ENCODE data around the gene SMURF1. TPM values are rescaled to one million over a fixed set of nuclear protein-coding genes. Genes with fewer than 3 reads are reported as not detected.

SMURF1 gene
- polyA plus RNA-seq, 1 donor from 2014 or later = 22.9 TPM

DNA sequence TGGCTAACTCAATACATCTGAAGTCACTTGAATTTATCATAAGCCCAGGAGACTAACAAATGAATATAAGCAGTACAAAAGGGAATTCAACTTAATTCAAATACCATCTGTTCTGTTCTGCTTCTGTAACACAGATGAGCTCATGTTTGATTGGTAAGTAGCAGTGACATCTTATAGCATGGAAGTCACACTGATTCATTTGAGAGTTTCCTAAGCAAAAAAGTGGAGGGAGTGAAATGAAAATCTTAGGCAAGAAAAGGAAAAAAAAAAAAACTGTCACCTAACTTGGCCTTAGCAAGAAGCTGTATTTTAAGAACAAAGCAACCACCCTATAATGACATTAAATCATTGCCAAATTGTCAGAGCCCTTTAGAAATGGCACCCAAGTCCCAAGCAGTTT is 49.5 kb downstream of the SMURF1 start:
- Histone ChIP-seq H3K36me3 (ENCODE audit: insufficient read depth, low read length) (no peaks in the 10 kb centered on the region), H3K27ac (ENCODE audit: low read length) (no peak overlapping the region), H4K20me1 (ENCODE audit: insufficient read depth) (no peaks in the 10 kb centered on the region), H2AFZ (ENCODE audit: low read depth, low read length) (no peak overlapping the region), H3K79me2 (replicated peaks; ENCODE audit: insufficient read depth, low read length) (peaks cover 36% of the 10 kb centered on the region), H3K9me3 (ENCODE audit: low read length) (no peaks in the 10 kb centered on the region), H3K9ac (ENCODE audit: low read length) (no peak overlapping the region), H3K27me3 (ENCODE audit: insufficient read depth, low read depth, low read length) (no peaks in the 10 kb centered on the region), H3K9me2 (ENCODE audit: insufficient read depth, low read length) (no peaks in the 10 kb centered on the region), H3K4me3 (ENCODE audit: low read length) (no peak overlapping the region), H3F3A (ENCODE audit: insufficient read depth, low read length, poor library complexity, severe bottlenecking) (no peaks in the 10 kb centered on the region), H3K4me2 (ENCODE audit: low read length) (no peak overlapping the region)
- TF ChIP-seq EZH2 (IDR thresholded peaks at IDR 0.05; ENCODE audit: borderline replicate concordance, insufficient read depth, low read length, poor library complexity, severe bottlenecking) = no peak
- TF ChIP-seq, protein P1, sequence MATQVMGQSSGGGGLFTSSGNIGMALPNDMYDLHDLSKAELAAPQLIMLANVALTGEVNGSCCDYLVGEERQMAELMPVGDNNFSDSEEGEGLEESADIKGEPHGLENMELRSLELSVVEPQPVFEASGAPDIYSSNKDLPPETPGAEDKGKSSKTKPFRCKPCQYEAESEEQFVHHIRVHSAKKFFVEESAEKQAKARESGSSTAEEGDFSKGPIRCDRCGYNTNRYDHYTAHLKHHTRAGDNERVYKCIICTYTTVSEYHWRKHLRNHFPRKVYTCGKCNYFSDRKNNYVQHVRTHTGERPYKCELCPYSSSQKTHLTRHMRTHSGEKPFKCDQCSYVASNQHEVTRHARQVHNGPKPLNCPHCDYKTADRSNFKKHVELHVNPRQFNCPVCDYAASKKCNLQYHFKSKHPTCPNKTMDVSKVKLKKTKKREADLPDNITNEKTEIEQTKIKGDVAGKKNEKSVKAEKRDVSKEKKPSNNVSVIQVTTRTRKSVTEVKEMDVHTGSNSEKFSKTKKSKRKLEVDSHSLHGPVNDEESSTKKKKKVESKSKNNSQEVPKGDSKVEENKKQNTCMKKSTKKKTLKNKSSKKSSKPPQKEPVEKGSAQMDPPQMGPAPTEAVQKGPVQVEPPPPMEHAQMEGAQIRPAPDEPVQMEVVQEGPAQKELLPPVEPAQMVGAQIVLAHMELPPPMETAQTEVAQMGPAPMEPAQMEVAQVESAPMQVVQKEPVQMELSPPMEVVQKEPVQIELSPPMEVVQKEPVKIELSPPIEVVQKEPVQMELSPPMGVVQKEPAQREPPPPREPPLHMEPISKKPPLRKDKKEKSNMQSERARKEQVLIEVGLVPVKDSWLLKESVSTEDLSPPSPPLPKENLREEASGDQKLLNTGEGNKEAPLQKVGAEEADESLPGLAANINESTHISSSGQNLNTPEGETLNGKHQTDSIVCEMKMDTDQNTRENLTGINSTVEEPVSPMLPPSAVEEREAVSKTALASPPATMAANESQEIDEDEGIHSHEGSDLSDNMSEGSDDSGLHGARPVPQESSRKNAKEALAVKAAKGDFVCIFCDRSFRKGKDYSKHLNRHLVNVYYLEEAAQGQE (IDR thresholded peaks at IDR 0.05; ENCODE audit: borderline replicate concordance) = no peak
- TF ChIP-seq POLR2AphosphoS5 (IDR thresholded peaks at IDR 0.05) = no peak
- TF ChIP-seq, protein P2, sequence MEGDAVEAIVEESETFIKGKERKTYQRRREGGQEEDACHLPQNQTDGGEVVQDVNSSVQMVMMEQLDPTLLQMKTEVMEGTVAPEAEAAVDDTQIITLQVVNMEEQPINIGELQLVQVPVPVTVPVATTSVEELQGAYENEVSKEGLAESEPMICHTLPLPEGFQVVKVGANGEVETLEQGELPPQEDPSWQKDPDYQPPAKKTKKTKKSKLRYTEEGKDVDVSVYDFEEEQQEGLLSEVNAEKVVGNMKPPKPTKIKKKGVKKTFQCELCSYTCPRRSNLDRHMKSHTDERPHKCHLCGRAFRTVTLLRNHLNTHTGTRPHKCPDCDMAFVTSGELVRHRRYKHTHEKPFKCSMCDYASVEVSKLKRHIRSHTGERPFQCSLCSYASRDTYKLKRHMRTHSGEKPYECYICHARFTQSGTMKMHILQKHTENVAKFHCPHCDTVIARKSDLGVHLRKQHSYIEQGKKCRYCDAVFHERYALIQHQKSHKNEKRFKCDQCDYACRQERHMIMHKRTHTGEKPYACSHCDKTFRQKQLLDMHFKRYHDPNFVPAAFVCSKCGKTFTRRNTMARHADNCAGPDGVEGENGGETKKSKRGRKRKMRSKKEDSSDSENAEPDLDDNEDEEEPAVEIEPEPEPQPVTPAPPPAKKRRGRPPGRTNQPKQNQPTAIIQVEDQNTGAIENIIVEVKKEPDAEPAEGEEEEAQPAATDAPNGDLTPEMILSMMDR (IDR thresholded peaks at IDR 0.05; ENCODE audit: poor library complexity, severe bottlenecking) = no peak
- no peak for TF ChIP-seq TAF1 (IDR thresholded peaks at IDR 0.05; ENCODE audit: low read depth)
- no peak for TF ChIP-seq RAD21 (conservative IDR thresholded peaks at IDR 0.05)
- TF ChIP-seq SMC3 (conservative IDR thresholded peaks at IDR 0.05; ENCODE audit: poor library complexity) = no peak
- no peak for TF ChIP-seq EP300 (conservative IDR thresholded peaks at IDR 0.05; ENCODE audit: poor library complexity, severe bottlenecking)
- TF ChIP-seq MXI1 (conservative IDR thresholded peaks at IDR 0.05; ENCODE audit: poor library complexity, severe bottlenecking) = no peak

DNA sequence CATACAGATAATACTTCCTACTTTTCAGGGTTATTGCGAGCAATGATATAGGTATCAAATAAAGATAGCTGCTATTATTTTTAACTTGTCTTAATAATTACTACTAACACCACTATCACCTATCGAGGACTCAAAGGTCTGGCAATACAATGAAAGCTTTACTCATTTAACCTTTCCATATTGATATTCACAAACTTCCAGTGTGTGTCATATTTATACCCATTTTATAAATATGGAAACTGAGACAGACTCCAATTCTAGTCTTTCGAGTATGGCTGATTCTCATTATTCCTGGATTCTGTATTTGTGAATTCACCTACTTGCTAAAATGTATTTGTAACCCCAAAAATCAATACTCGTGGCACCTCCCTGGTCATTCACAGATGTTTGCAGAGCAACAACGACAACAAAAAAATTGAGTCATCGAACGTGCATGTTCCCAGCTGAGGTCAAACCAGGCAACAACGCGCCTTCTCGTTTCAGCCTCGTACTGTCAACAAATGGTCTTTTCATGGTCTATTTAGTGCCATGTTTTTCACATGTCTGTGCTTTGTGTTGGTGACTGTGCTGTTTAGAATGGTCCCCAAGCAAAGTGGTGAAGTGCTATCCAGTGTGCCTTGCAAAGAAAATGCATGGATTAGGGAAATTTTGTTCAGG is 51.7 kb downstream of the SMURF1 start:
- Histone ChIP-seq H3K36me3 (ENCODE audit: insufficient read depth, low read length) (no peaks in the 10 kb centered on the region), H3K9me3 (ENCODE audit: low read length) (no peaks in the 10 kb centered on the region), H3K4me3 (ENCODE audit: low read length) (no peak overlapping the region), H2AFZ (ENCODE audit: low read depth, low read length) (no peak overlapping the region), H3K9me2 (ENCODE audit: insufficient read depth, low read length) (no peaks in the 10 kb centered on the region), H3K27ac (ENCODE audit: low read length) (no peak overlapping the region), H3K27me3 (ENCODE audit: insufficient read depth, low read depth, low read length) (no peaks in the 10 kb centered on the region), H3K79me2 (replicated peaks; ENCODE audit: insufficient read depth, low read length) (peaks cover 27% of the 10 kb centered on the region), H3F3A (ENCODE audit: insufficient read depth, low read length, poor library complexity, severe bottlenecking) (no peaks in the 10 kb centered on the region), H3K4me2 (ENCODE audit: low read length) (no peak overlapping the region), H3K9ac (ENCODE audit: low read length) (no peak overlapping the region), H4K20me1 (ENCODE audit: insufficient read depth) (no peaks in the 10 kb centered on the region)
- TF ChIP-seq SMC3 (conservative IDR thresholded peaks at IDR 0.05; ENCODE audit: poor library complexity) = no peak
- no peak for TF ChIP-seq POLR2AphosphoS5 (IDR thresholded peaks at IDR 0.05)
- TF ChIP-seq, protein P2 (IDR thresholded peaks at IDR 0.05; ENCODE audit: poor library complexity, severe bottlenecking) = no peak
- no peak for TF ChIP-seq TAF1 (IDR thresholded peaks at IDR 0.05; ENCODE audit: low read depth)
- no peak for TF ChIP-seq EP300 (conservative IDR thresholded peaks at IDR 0.05; ENCODE audit: poor library complexity, severe bottlenecking)
- TF ChIP-seq EZH2 (IDR thresholded peaks at IDR 0.05; ENCODE audit: borderline replicate concordance, insufficient read depth, low read length, poor library complexity, severe bottlenecking) = no peak
